ENCODE measurements around the gene CCND2.
A peak's percentile ranks its signal among the peaks of the same experiment; 100 is the strongest.

The CCND2 gene

DNA sequence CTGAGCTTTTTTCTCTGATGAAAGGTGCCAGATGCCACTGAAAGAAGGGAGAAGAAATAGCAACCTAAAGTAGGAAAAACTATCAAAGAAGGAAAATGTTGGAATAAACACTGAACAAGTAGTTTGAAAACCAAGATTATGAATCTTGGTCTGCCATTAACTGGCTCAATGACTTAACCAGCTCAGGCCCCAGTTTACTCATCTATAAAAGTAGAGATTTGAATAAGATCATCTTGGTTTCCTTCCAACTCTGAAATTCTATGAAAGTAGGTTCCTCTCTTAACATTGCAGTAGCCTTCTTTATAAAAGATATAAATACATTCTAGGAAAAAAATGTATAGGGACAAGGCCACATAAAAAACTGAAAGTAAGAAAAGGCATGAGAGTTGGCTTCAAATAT lies 16.1 kb upstream of the CCND2 start:
- no peak for DNase-seq

DNA sequence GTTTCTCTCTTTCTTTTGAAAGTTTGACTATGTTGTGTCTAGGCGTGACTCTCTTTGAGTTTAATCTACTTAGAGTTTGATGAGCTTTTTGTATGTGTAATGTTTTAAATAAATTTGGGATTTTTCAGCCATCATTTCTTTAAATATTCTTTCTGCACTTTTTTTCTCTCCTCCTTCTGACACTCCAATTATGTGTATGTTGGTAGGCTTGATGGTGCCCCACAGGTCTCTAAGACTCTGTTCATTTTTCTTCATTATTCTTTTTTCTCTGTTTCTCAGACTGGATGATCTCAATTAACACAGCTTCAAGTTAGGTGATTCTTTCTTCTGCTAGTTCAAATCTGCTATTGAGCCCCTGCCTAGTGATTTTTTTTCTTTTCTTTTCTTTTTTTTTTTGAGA lies 14.5 kb upstream of the CCND2 start:
- no peak for DNase-seq

DNA sequence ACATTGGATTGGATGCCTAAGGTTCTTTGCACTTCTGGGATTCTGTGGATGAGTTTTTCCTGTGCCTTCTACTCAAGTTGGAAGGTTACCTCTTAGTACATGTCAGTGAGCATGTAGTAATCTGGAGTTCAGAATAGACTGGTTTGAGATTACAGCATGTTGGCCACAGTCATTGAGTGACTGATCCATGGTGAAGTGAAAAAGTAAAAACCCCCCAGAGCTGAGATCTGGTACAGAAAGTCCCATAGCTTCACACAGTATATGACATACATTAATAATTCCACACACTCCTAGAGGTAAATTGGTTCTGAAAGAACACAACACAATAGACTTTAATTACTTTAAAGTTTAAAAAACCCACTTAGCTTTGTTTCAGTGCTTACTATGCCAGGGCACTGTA lies 11.9 kb upstream of the CCND2 start:
- no peak for DNase-seq

DNA sequence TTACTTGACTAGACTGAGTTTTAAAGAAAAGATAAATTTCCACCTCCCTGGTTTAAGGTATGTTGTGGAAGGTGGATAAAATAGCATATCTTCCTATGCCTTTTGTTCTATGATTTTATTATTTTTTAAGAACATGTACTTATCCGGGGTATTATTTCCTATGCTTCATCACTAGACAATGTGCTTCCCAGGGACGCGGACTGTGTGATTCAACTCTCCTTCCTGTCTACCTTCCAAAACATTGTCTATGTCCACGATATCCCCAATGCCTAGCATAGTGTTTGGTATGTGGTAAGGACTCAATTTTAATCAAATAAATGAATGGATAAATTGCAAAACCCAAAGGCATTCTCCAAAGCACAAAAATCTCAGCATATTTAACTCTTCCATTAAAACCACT lies 8.3 kb upstream of the CCND2 start:
- no peak for DNase-seq

DNA sequence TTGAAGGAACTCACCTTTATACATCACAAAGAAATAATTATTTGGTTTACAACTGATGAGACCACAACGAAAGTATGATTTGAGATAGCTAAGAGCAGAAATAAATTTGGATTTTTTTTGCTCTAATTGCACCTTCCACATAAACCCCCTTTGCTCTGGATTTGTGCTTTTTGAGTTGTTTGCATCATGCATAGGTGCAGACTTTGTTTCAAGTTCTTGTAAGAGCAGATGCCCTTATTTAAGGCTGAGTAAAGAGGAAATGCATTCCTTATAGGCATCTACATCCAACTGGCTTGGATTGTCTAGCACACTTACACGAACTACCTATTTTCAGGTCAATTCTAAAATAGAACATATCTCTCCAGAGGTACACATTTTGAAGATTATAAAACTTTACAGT lies 6.6 kb upstream of the CCND2 start:
- DNase-seq, result no peak

DNA sequence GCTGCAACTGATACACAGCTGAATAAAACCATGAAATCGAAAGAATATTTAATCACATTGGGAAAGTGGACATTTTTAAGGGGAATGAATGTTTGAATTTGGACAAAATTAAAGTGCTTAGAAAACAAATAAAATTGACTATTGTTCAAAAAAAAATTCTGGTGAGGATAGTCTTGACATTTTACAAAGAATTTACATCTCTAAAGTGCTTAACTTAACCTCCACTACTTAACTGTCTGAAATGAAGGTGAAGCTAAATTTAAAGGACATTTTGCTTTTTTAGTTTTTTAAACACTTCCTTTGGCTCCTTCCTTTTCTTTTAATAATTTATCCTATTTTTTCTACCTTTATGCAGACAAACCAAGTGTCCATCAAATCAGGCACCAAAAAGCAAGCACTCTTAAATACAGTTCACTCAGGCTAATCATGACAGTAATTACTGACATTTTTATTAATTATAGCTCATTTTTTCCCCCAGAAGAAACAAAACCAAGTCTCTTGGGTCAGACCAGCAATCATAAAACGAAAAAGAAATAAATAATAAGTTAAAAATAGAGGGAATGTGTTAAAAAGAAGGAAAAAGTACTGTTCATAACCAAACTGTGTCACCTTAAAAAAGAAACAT lies 5.7 kb upstream of the CCND2 start:
- DNase-seq, result no peak

DNA sequence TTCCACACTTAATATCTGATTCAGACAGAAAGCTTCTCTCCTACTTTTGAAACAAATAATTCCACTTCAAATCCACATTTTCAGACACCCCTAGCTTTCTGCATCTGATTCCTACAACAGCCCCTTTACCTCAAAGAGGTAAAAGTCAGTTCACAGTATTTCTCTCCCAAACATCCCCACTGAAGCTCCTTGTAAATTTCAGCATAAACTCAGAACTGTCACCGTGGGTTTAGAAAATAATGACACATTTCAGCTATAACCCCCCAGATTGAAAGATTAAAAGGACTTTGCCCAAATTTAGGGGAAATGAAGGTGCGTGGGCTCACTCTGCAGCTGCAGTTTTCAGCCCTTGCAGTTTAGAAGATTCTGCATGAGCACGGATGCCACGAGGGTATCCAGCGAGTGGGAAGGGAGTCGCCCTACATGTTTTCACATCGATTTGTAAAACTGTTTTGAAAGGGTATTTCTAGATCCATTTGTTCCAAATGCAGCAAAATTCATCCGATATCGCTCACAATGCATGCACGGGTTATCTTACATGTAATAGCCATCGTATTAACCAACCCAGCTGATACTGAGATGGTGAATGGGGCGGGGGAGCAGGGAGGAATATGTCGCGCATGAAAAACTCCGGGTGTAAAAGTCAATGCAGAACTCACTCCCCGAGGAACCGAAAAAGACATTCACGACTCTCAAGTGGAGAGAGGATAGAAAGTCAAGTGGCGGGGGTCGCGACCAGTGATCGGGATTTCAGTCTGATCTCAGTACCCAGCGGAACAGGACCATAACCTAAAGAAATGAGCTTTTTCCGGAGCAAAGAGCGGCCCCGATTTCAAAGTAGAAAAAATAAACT lies 5.0 kb upstream of the CCND2 start:
- DNase-seq, result no peak

DNA sequence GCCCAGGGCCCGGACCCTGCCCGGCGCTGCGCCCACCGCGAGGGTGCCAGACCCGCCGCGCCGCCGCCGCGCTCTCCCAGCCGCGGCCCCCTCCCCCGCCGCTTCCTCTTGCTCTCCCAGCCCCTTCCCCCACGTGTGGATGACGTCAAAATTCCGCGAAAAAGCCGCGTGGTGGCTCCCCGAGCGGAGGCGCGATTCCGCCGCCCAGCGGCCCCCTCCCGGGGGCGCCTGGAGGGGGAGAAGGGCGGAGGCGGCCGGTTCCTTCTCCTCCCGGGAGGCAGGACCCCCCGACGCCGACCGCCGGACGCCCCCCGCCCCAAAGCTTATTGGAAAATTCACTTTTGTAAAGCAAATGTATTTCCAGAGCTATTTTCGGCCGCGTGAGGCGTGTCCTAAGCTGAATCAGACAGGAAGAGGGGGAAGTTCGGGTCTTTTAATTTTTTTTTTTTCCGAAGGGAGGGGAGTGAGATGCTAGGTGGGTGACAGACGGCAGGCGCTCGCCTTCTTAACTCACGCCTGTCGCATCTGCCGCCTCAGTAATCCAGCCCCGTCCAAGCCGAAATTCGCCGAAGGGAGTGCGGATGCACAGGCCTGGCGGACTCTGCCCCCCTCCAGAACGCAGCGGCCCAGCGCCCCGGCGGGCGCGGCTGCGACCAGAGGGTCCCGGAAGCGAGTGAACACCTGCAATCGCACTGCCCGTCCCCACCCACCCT lies 4.1 kb upstream of the CCND2 start:
- peak; percentile 73 for DNase-seq

DNA sequence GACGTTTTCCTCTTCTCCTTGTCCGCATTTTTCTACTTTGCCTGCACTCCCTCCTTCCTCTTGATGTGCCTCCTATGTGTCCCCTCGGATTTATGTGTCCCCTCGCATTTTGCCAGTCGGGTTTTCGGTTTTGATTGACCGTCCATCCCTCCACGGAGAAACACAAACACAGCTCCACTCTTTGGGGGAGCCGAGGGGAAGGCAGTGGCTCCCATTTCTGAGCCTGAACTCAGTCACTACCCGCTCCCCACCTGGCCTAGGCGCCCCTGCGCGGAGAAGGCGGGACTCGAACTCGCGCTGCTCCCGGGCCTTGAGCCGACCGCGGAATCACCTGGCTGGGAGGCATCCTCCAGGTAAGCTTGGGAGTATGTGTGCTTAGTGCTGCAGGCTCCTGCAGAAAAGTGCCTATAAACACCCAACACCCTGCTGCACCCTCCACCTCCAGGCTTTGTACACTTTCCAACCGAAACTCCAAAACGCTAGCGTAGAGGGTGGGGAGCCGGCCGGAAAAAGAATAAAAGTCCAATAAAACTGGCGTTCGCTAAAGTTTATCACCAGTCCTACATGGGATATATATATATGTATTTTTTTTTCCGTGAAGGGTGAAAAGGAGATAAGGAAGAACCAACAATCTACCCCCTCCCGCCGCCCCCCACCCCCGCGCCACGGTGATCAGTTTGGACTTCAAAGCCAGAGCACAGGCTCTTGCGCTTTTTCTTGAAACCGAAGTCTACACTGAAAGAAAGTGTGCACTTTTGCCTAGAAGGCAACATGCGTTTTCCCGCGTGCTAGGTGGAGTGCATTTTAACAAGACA lies 3.3 kb upstream of the CCND2 start:
- no peak for DNase-seq

DNA sequence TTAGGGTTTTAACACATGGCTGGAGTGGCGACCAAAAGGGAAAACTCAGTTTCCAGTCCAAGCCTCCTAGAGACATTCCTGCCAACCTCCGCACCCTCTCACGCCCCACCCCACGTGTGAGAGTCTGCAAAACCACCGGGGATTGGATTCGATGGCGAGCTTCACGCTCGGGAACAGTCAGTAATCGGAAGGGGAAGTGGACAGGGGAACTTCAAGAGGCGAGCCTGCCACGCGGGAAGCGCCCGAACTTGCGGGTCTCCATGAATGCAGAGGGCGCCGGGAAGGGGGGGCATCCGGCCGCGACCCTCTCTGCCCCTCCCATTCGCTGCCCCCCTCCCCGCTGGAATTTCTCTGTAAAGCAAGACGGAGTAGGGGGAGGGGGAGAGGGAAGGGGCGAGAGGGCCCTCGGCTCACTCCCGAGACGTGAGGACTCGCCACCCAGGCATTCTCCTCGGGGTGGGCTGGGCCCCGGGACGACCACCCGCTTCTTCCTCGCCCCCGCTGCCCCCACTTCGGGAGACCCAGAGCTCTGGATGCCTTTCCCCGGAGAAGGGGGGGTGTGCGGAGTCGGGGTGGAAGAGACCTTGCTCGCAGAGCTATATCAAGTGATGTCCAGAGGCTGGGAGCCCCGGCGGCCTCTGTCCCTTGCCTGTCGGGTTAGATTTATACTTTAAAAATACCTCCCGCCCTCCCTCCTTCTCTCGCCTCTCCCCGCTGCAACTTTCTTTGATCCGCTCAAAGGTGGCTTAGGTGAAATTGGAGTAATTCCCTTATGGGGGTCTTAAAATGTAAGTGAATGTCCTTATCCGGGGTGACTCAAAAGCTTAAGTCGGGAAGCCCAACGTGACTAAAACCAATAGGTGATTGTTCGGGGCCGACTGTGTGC lies 2.5 kb upstream of the CCND2 start:
- no peak for DNase-seq

DNA sequence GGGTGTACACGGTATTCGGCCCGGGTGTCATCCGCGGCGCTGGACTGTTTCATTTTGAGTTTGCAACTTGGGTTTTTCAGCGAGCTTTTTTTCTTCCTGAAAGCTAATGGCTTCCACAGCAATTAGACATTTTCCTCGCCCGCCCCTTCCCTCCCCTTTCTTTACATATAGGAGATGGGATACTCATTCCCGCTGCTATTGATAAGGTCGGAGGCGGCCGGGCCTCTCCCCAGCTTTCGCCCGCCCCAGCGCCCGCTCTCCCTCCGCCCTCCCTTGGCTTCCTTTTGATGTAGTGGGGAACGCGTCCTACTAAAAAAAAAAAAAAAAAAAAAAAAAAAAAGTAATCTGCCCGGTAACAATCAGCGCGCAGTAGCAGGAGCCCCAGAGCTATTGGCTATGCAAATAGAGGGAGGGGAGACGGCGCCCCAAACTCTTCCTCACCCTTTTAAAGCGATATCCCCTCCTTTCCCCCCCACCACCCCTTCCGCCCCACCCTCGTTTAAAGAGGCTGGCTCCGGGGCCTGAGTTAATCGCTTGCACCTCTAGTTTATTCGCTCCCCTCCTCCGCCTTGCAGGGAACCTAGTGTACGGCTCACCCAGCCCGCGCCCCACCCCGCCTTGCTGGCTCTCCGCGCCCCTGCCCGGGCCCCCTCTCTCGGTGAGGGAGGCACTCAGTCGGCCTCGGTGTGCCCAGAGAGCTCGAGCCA lies 1.7 kb upstream of the CCND2 start:
- peak; percentile 40 for DNase-seq

DNA sequence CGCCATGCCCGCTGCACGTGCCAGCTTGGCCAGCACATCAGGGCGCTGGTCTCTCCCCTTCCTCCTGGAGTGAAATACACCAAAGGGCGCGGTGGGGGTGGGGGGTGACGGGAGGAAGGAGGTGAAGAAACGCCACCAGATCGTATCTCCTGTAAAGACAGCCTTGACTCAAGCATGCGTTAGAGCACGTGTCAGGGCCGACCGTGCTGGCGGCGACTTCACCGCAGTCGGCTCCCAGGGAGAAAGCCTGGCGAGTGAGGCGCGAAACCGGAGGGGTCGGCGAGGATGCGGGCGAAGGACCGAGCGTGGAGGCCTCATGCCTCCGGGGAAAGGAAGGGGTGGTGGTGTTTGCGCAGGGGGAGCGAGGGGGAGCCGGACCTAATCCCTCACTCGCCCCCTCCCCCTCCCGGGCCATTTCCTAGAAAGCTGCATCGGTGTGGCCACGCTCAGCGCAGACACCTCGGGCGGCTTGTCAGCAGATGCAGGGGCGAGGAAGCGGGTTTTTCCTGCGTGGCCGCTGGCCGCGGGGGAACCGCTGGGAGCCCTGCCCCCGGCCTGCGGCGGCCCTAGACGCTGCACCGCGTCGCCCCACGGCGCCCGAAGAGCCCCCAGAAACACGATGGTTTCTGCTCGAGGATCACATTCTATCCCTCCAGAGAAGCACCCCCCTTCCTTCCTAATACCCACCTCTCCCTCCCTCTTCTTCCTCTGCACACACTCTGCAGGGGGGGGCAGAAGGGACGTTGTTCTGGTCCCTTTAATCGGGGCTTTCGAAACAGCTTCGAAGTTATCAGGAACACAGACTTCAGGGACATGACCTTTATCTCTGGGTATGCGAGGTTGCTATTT lies 914 bp upstream of the CCND2 start:
- no peak for DNase-seq

DNA sequence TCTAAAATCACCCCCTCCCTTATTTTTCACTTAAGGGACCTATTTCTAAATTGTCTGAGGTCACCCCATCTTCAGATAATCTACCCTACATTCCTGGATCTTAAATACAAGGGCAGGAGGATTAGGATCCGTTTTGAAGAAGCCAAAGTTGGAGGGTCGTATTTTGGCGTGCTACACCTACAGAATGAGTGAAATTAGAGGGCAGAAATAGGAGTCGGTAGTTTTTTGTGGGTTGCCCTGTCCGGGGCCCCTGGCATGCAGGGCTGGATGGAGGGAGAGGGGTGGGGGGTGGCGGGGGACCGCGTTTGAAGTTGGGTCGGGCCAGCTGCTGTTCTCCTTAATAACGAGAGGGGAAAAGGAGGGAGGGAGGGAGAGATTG lies 300 bp upstream of the CCND2 start:
- DNase-seq, result no peak

DNA sequence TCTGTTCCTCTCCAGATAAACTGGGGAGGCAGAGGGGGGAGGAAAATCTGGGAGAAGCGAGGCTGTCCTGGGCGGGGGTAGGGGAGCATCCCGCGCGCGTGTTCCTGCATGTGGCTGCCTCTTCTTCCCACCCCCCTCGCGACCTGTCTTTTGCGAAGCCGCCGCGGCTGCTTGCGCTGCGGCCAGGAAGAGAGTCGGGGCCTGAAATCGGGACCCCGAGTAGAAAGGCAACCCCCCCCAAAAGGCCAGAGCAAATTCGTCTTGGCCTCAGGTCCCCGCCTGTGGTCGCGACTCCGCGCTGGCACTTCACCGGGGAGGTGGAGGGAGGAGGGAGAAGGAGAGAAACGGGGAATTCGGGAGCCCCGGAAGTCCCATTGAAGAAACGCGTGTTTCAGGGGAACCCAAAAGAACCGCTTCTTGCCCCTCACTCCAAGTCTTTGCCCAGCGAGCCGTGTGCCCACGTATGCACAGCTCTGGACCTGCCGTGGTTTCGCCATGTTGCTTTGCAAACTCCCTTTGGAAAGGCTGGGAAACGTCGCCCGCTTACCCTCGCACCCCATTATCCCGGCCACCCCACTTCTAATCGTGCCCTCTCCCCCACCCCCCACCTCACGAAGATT lies 944 bp downstream of the CCND2 start:
- DNase-seq, result no peak

DNA sequence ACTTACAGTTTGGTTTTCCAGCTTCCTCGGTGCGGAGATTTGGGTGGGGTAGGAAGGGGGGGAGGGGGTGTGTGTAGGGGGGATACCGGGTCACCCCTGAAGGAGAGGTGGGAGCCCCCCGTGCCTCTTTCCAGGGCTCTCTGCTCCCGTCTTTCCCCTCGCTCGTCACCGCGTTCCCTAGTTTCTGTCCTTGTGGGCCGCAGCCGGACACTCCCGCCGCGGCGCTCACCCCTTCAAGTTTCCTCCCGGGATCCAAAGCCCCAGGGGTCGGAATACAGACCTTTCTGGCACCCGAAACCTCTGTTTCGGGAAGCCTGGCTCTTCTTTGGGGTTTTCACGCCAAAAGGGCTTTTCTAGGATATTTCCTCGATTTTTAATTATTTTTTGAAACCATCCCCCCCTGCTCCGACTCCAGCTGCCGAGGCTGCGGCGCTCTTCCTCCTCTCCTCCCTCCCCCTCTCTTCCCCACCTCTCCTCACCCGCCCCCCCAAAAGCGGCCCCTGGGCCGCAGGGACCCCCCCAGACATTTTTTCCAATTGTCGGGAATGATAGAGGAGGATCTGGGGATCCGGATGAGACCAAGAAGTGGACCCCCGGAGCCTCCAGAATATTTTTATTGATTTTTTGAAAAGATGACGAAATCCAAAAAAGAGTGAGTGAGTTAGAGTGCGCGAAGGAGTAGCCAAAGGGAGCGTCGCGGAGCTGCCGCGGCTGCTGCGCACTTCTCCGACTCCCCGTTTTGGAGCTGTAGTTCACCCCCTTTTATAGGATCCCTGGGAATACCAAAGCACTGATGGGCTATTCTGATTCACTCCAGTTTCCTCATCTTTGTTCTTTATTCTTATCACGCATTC lies 1.7 kb downstream of the CCND2 start:
- peak; percentile 47 for DNase-seq

DNA sequence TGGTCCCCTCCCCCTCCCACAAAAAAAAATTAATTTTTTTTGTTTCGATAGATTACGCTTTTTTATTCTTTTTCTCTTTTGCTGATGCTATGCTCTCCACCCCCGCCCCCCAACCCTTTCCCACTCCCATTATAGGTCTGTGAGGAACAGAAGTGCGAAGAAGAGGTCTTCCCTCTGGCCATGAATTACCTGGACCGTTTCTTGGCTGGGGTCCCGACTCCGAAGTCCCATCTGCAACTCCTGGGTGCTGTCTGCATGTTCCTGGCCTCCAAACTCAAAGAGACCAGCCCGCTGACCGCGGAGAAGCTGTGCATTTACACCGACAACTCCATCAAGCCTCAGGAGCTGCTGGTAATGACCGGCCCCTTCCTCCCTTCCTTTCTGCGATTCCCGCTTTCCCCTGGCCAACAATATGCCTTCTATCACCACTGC lies 2.3 kb downstream of the CCND2 start:
- no peak for DNase-seq

DNA sequence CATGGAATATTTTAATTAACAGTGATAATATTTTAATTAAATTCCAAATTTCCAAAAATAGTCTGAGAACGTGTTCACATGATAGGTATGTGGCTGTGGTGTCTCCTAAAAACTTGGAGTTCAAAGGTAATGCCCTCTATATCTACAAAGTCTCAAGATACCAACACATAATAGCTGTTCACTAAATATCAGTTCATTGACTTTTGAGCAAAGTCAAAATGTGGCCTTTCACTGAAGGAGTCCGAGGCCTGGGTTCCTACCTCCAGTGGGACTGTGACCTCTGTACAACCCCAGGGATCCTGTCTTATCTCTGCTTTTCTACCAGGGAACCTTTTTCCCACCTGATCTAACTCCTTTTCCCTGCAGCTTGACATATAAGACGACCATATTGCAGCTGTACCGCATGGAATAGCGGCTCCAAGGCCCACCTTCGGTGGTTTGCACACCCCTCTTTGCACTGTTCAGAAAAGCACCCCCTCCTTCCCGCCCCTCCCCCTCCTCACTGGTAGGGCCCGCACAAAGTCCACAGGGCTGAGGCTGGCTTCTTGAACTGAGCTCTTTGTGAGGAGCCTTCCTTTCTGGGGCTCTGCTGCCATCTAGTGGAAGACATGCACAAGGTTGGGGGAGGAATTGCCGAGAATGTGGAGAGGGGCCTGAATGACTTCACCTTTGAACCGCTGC lies 3.1 kb downstream of the CCND2 start:
- peak; percentile 94 for DNase-seq

DNA sequence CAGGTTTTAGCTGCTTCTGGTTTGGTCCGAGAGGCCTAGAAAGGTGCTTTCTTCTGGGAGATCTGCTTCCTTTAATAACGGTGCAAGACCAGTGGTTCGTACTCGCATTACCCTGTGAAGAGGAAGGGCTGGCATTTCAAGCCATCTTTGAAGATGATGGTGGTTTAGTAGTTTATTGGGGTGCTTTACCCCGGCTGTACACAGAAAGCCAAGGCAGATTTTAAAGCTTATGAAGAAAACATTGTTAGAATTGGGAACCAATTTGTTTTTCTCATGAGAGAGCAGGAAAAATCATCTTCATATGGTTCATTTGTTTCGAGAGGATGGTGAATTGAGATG lies 3.6 kb downstream of the CCND2 start:
- DNase-seq, result no peak

Measured in fibroblast of skin of scalp (primary cell).